ENCODE results near the gene CTAG1B.
"Not testable (repeated sequence)": the region's sequence is repeated elsewhere in the genome, so short reads cannot be mapped to it uniquely, and the experiment has no call there.

CTAG1B gene

DNA sequence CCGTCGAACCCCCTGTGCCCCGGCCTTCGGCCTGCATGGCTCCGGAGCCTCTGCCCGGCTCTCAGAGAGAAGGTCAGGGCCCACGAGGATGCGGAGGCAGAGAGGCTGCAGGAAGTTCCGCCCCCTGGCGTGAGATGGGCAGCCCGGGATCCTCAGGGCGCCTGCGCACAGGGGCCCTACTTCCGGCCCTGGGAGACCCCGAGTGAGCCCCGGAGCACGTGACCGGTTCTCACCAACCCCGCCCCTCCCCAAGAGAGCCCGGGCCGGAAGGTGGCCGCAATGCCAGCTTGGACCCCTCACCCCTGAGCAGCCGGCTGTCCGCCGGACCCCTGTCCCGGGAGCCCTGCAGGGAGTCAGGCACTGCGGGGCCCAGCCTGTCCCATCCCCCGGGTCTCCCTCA, at the start of gene CTAG1B:
Gene CTAG1B (minus strand): TSS at position 101 of the 400 bp plus-strand sequence. CDS start 64 bp downstream, at position 37.
- DNase-seq, result not testable (repeated sequence)

GRCh38 chrX:154661899-154662298, 42.8 kb upstream of the CTAG1B start:
- DNase-seq, result no peak

- DNase-seq, result no peak
Observed at GRCh38 chrX:154661170-154661569, 42.1 kb upstream of the CTAG1B start.

- DNase-seq, result no peak
Observed at GRCh38 chrX:154660541-154660940, 41.5 kb upstream of the CTAG1B start.

GRCh38 chrX:154658957-154659356, 39.9 kb upstream of the CTAG1B start:
- no peak for DNase-seq

DNA sequence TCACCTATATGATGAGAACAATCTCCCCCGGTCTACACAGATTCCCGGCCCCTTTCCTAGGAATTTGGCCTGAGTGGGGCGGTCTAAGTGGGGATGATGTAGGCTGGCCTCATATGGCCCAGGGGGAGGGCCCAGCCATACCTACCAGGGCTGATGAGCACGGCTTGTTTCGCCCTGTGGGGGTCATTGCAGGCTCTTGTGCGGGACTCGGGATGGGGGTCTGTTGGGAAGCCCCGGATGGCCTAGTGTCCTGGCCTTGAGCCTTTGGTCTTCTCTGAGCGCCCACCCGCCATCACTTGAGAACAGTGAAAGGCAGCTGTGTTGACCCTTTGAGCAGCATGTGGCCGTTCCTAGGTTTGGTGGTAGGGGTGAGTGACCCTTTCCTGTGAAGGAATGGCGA, 39.1 kb upstream of the CTAG1B start:
- no peak for DNase-seq

DNA sequence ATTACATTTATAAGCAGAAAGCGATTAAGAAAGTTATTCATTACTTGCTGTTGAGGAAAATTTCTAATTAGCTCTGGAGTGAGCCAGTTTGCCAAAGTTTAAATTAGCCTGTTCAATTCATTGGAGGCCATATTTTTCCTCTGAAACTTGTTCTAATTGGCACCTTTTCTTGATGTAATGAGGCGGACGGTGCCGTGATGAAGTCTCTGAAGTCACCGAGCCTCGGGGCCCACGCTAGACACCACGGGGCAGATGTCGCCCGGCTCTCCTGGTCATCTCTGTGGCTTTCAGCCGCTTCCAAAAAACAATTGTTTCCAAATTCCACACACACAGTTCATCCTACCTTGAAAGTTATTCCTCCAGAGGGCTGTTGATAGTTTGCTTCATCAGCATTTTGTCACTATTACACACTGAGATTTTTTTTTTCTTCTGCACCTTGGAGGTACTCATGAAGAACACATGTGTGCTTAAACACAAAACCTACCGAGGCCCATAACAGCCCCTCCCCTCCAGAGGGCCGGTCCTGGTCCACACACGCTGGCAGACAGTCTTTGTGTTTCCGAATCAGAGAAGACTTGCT, 38.2 kb upstream of the CTAG1B start:
- DNase-seq, result no peak

DNA sequence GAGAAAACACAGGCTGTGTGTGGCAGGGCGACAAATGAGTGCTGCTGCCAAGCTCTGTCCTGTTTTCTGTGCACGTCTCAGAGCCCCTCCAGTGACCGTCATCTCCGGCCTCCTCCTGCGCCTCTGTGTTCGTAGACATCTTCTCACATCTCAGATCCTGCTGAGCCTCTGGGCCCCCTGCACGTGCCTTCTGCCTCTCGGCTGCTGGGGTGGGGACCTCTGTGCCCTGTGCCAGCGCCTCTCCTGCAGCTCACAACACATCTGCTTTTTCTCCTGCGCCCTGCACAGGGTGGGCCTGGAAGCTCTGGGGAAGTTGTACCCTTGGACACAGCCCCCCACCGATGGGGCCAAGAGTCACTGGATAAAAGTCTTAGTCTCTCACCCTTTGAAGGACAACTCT, 36.7 kb upstream of the CTAG1B start:
- no peak for DNase-seq

DNA sequence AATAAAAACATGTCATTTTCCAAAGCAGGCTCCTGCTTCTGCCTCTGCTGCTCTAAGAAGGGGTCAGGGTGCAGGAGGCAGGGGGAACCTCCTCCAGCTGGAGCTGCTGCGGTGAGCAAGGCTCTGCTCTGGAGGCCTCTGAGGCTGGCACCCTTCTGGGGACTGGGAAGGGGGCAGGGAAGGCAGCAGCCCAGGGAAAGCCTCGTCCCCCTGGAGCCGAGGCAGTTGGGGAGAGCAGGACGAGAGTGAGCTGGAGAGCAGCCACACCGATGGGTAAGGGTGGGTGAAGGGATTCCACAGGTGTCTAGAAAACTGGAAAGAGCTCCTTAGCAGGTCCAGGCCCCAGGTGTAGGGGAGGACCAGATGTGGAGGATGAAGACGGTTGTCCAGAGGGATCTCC, 36.3 kb upstream of the CTAG1B start:
- no peak for DNase-seq

DNA sequence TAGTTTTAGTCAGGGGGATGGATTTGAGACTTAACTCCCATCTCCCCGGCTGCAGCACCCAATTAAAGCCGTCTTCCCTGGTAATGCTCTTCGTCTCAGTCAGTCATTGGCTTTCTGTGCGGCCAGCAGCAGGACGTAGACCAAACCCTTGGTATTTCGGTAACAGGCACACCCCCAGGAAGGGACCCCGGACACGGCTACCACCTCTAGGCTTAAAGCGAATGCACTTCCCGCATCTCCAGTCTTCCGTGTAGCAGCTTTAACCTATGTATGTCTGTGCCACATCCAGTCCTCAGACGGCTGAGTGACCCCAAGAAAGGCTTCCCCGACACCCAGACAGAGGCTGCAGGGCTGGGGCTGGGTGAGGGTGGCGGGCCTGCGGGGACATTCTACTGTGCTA, 35.8 kb upstream of the CTAG1B start:
- DNase-seq, result no peak

DNA sequence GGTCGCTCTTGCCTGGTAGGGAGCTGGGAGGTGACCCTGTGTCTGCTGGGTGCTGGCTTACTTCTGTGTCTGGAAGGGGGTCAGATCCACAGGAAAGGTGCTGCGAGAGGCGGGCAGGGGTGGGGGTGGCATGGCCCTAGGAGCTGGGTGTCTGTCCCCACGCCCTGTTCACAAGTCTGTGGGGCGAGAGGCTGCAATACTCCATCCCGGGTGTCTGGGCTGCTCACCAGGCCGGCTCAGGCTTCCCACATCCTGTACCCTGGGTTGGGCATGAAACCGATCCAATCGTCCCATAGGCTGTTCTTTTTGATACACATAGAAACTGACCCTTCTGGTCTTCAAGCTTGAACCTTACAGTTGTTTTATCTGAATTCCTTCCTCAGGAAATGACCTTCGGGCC, 35.3 kb upstream of the CTAG1B start:
- no peak for DNase-seq

GRCh38 chrX:154653413-154653812, 34.3 kb upstream of the CTAG1B start, which contains the start of gene CTAG2:
Gene CTAG2, minus strand, starts transcription at chrX:154653579. Its CDS starts 64 bp downstream, at chrX:154653515.
- not testable (repeated sequence) for DNase-seq

- no peak for DNase-seq
Observed at GRCh38 chrX:154653048-154653401, 33.9 kb upstream of the CTAG1B start.

GRCh38 chrX:154652311-154653047, 33.4 kb upstream of the CTAG1B start:
- DNase-seq, result no peak

DNA sequence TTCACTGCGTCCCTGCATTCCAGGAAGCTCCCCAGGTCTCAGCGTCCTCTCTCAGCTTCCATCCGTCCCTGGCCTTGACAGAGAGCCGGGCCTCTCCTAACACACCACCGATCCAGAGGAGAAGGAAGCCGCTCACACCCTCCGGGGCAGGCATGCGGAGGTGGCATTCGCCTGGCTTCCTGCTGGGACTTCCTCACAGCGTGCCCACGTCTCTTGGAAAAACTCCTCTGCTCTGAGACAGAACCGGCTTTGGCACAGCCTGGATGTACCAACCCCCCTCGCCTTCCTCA, 31.1 kb upstream of the CTAG1B start:
- DNase-seq, result no peak

- no peak for DNase-seq
Observed at GRCh38 chrX:154649503-154650220, 30.6 kb upstream of the CTAG1B start.

DNA sequence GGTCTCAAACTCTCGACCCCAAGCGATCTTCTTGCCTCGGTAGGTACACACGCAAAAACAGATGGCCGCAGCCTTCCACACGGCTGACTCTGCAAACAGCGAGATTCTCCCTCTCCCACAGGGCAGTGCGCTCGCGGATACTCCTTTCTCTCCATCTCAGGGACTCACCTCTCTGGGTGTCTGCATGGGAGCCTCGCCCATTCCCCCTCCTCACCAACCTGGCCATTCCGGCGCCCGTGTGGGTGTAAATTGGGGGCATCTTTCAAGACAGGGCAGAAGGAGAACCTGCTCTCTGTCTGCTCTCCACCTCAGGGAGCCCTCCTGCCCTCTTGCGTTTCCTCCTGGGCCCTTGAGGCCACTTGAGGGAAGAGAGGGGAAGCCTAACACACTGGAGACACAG, 29.8 kb upstream of the CTAG1B start:
- DNase-seq, result no peak

DNA sequence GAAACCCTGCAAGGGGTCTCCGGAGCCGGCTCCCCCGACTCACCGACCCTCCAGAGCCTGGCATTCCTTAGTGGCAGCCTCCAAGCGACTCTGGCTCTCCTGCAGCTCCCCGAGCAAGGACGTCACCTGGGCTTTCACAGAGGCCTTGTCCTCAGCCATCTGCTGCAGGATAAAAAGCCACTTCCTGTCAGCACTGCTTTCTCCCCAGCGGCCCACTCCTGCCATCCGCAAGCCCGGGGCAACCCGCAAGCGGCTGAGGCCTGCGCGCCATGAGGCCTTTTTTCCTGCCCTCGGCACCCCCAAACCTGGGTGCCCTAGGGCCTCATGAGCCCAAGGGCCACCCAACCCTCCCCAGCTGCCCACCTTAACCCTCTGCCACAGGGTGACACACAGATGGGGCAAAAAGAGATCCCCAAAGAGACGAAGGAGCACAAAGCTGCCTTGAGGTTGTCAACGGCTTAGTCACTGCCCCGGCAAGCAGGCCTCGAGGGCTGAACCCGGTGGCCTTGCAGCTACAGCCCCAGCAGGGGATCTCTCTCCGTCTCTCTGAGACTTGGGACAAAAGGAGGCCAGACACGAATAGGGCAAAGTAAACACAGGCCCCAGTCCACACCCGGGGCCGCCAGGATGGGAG, 26.8 kb upstream of the CTAG1B start:
- DNase-seq, result not testable (repeated sequence)

- not testable (repeated sequence) for DNase-seq
Observed at GRCh38 chrX:154643708-154644107, 24.6 kb upstream of the CTAG1B start.

- DNase-seq, result not testable (repeated sequence)
Observed at GRCh38 chrX:154641740-154642139, 22.7 kb upstream of the CTAG1B start.

- not testable (repeated sequence) for DNase-seq
Observed at GRCh38 chrX:154633661-154634060, 14.6 kb upstream of the CTAG1B start.

DNA sequence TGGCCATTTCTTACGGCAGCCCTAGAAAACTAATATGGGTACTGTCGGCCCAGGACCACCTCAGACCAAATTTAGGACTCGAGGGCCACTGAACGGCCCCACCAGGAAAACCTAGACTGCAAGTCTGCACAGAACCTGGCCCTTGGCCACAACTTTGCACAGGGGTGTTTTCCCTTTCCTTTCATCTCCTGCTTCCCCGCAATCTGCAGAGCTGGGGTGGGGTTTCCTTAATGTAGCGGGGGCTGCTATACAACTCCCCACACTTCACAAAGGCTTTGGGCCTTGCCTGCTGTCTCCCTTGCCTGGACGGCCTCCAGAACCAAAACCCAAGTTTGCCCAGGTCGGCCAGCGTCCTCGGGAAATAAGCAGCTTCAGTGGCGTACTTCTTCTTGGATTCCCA, 11.9 kb upstream of the CTAG1B start:
- DNase-seq, result not testable (repeated sequence)

- not testable (repeated sequence) for DNase-seq
Observed at GRCh38 chrX:154628960-154629359, 9.9 kb upstream of the CTAG1B start.

All from activated T-cell treated with anti-CD3 and anti-CD28 coated beads, Interleukin-2, amount 50 U/mL, for 48 hours (primary cell).